Loucy (cell line): ENCODE results near the gene CEACAM7.

ENCODE experiments used
- H2AFZ ChIP-seq: fragments of 200-600 bp; sonication (generic); 2 replicates; pipeline ENCODE4 v1.6.0; 2016; ENCODE audit warnings: antibody characterized with exemption, mild to moderate bottlenecking, low read length, moderate library complexity
- H3F3A ChIP-seq: fragments of 200-600 bp; 2 replicates; pipeline ENCODE4 v1.6.0; 2016; ENCODE audit warnings: antibody characterized with exemption, low read depth, mild to moderate bottlenecking
- H3K27me3 ChIP-seq: fragments of 200-600 bp; sonication (generic); 2 replicates; pipeline ENCODE4 v1.6.1; 2014; ENCODE audit warnings: low read length, mild to moderate bottlenecking; ENCODE audit not compliant: insufficient read depth, poor library complexity, severe bottlenecking
- H3K36me3 ChIP-seq: fragments of 200-600 bp; sonication (generic); 2 replicates; pipeline ENCODE4 v1.6.1; 2016; ENCODE audit warnings: low read length; ENCODE audit not compliant: insufficient read depth
- H3K4me1 ChIP-seq: fragments of 200-600 bp; sonication (generic); 2 replicates; pipeline ENCODE4 v1.5.1; 2014; ENCODE audit warnings: low read length, mild to moderate bottlenecking; ENCODE audit not compliant: insufficient read depth, poor library complexity, severe bottlenecking
- H3K4me2 ChIP-seq: fragments of 200-600 bp; sonication (generic); 2 replicates; pipeline ENCODE4 v1.6.0; 2014; ENCODE audit warnings: antibody characterized with exemption, low read length, low read depth, mild to moderate bottlenecking; ENCODE audit not compliant: poor library complexity, severe bottlenecking
- H3K4me3 ChIP-seq: fragments of 200-600 bp; sonication (generic); 2 replicates; pipeline ENCODE4 v1.5.1; 2014; ENCODE audit warnings: low read length, mild to moderate bottlenecking, mixed read lengths; ENCODE audit not compliant: poor library complexity, severe bottlenecking
- H3K79me2 ChIP-seq: fragments of 200-600 bp; sonication (generic); 2 replicates; pipeline ENCODE4 v1.6.1; 2014; ENCODE audit warnings: low read length; ENCODE audit not compliant: insufficient read depth
- H3K9ac ChIP-seq: fragments of 200-600 bp; sonication (generic); 2 replicates; pipeline ENCODE4 v1.6.0; 2014; ENCODE audit warnings: mild to moderate bottlenecking, low read depth, low read length, moderate library complexity; ENCODE audit not compliant: poor library complexity, severe bottlenecking
- H3K9me2 ChIP-seq: fragments of 200-600 bp; sonication (generic); replicated peaks from 2 replicates; pipeline ENCODE4 v1.6.1; 2016; ENCODE audit warnings: low read depth, low read length, mixed read lengths
- H3K9me3 ChIP-seq: fragments of 200-600 bp; sonication (generic); 2 replicates; pipeline ENCODE4 v1.6.1; 2014; ENCODE audit warnings: mild to moderate bottlenecking, antibody characterized with exemption, low read length, low read depth; ENCODE audit not compliant: insufficient read depth
- H4K20me1 ChIP-seq: fragments of 200-600 bp; sonication (generic); 2 replicates; pipeline ENCODE4 v1.6.0; 2014; ENCODE audit warnings: antibody characterized with exemption, low read length, mild to moderate bottlenecking; ENCODE audit not compliant: insufficient read depth, poor library complexity, severe bottlenecking
- CTCF ChIP-seq: fragments of 200-600 bp; sonication (generic); conservative IDR thresholded peaks from 2 replicates; pipeline ENCODE4 v1.5.1; 2014; ENCODE audit warnings: mild to moderate bottlenecking, antibody characterized with exemption, low read length
- EZH2phosphoT487 ChIP-seq: fragments of 200-600 bp; IDR thresholded peaks from 2 replicates; pipeline ENCODE4 v1.6.1; 2018; ENCODE audit warnings: antibody characterized with exemption, mild to moderate bottlenecking, moderate library complexity, borderline replicate concordance

CEACAM7 gene

GRCh38 chr19:41646589-41647204, 41.4 kb downstream of the CEACAM7 start:
- Histone ChIP-seq H4K20me1 (no peaks in the 10 kb centered on the region), H3K36me3 (no peaks in the 10 kb centered on the region), H3K4me1 (no peaks in the 10 kb centered on the region), H3K27me3 (no peaks in the 10 kb centered on the region), H3K9me3 (no peaks in the 10 kb centered on the region), H3K4me3 (no peak overlapping the region), H3K9ac (no peak overlapping the region), H3F3A (no peaks in the 10 kb centered on the region), H3K9me2 (no peaks in the 10 kb centered on the region), H2AFZ (no peak overlapping the region), H3K79me2 (no peaks in the 10 kb centered on the region), H3K4me2 (no peak overlapping the region)
- TF ChIP-seq CTCF = peak; percentile 36
- no peak for TF ChIP-seq EZH2phosphoT487

GRCh38 chr19:41641879-41642485, 46.1 kb downstream of the CEACAM7 start:
- Histone ChIP-seq H3K27me3 (no peaks in the 10 kb centered on the region), H3K9me3 (no peaks in the 10 kb centered on the region), H3K4me3 (no peak overlapping the region)

GRCh38 chr19:41638641-41639081, 49.4 kb downstream of the CEACAM7 start:
- Histone ChIP-seq H3K4me2 (no peak overlapping the region), H3K9ac (no peak overlapping the region), H3K4me3 (no peak overlapping the region), H2AFZ (no peak overlapping the region), H3K9me3 (no peaks in the 10 kb centered on the region), H3K79me2 (no peaks in the 10 kb centered on the region), H3K9me2 (no peaks in the 10 kb centered on the region), H3K27me3 (no peaks in the 10 kb centered on the region), H3K36me3 (no peaks in the 10 kb centered on the region), H3F3A (no peaks in the 10 kb centered on the region), H3K4me1 (no peaks in the 10 kb centered on the region), H4K20me1 (no peaks in the 10 kb centered on the region)
- TF ChIP-seq EZH2phosphoT487 (no peak), CTCF (no peak)

More at GRCh38 chr19:41641879-41642485, 46.1 kb downstream of the CEACAM7 start:
- Histone ChIP-seq H3F3A (no peaks in the 10 kb centered on the region), H3K79me2 (no peaks in the 10 kb centered on the region), H3K9ac (no peak overlapping the region), H4K20me1 (no peaks in the 10 kb centered on the region), H2AFZ (no peak overlapping the region), H3K36me3 (no peaks in the 10 kb centered on the region), H3K4me2 (no peak overlapping the region), H3K9me2 (no peaks in the 10 kb centered on the region), H3K4me1 (no peaks in the 10 kb centered on the region)
- TF ChIP-seq CTCF (peak; percentile 95), EZH2phosphoT487 (no peak)
